GM19238 (cell line): ENCODE measurements around the gene BICD1.
"Not testable (repeated sequence)": the region's sequence is repeated elsewhere in the genome, so short reads cannot be mapped to it uniquely, and the experiment has no call there.

Experiments used
- DNase-seq: peaks from one replicate; pipeline ENCODE4 v3.0.0; 2011; ENCODE audit warnings: low spot score; ENCODE audit not compliant: insufficient read length

Gene BICD1

GRCh38 chr12:32145096-32145495 is 38.4 kb downstream of the BICD1 start:
- DNase-seq: no peak

- DNase-seq: no peak
Observed at GRCh38 chr12:32146074-32146873, 39.6 kb downstream of the BICD1 start.

DNA sequence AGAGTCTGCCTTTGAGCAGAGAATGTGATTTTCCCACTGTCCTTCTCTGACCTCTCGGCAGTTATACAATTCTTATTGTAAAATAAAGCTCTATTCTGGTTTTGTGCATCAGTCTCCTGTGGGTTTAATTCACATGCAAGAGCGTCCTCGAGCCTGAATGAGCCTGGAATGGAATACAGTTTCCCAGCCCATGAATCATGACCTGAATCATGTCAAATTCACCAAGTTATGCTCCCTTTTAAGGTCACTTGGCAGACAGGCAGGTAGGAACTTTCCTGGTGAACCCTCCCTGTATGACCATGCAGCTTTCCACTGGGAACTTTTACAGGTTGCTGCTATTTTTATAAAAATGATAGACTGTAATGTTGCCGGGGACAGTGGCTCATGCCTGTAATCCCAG is 41.7 kb downstream of the BICD1 start:
- no peak for DNase-seq

DNA sequence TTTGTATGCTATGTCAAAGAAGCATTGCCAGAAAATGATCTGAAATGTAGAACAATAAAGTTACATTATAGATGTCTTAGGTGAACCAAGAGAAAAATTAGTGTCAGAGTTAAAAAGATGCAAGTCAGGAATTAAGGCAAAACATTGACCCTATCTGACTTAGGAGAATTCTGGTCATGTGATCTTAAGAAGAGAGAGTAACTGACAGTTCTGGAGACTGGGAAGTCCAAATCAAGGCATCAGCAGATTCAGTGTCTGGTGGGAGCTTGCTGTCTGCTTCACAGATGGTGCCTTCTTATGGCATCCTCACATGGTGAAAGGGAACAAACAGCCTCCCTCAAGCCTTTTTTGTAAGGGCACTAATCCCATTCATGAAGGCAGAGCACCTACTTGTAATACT is 42.8 kb downstream of the BICD1 start:
- no peak for DNase-seq

GRCh38 chr12:32151086-32151485 is 44.4 kb downstream of the BICD1 start:
- no peak for DNase-seq

GRCh38 chr12:32151552-32151951 is 44.9 kb downstream of the BICD1 start:
- DNase-seq: no peak

DNA sequence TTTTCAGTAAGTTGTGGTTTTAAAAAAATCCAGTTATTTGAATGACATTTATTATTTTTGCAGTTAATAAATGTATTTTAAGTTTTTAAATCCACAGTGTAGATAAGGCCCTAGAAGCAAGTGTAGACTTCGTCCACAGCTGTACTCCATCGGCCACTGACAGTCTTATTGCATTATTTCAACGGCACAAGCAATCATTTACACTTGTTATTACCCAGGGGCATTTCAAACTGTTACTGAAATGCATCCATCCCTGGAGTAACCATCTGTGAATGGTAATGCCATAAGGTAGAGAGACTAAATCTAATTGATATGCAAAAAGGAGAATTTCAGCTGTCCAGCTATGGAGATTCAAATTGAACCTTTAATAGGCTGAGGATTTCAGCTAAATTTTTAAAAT is 48.4 kb downstream of the BICD1 start:
- no peak for DNase-seq

DNA sequence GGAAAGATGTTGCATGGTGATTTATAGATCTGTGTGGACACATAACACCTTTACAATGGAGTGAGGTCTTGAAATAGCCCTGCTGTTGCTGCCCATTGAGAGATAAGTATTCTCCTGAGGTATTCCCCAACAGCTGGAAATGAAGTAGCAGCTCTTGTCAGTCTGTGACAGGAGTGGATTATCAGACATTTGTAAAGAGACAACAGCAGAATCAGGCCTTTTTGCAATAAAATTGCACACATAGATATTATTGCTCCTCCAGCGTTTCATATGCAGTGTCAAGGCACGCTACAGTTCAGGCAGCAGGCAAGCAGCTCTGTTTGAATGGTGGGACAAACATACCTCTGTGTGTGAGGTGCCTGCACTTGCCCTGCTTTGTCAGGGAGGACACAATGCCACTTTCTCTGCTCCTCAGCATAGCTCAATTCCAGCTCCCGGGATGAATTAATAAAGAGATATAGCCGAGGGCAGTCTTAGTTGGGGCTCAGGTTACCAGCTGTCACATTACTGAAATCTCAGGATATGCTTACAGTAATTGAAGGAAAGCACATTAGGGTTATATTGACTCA is 49.4 kb downstream of the BICD1 start:
- DNase-seq: no peak

DNA sequence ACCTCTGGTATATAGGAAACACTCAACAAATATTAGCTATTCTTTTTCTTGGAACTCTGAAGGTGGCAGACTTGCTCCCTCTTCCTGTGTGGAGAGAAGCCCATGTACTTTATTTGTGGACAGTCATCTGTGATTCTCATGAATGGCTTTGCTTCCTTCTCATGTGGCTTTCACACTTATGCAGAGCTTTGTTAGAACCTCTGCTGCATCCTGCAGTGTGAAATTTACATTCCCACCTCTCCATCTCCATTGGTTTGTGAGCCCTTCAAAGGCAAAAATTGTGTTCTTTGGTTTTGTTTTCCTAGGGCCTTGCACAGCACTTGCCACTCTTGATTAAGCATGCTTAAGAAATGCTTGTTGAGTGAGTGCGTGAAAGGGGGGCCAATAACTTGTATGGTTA is 51.9 kb downstream of the BICD1 start:
- DNase-seq: no peak

DNA sequence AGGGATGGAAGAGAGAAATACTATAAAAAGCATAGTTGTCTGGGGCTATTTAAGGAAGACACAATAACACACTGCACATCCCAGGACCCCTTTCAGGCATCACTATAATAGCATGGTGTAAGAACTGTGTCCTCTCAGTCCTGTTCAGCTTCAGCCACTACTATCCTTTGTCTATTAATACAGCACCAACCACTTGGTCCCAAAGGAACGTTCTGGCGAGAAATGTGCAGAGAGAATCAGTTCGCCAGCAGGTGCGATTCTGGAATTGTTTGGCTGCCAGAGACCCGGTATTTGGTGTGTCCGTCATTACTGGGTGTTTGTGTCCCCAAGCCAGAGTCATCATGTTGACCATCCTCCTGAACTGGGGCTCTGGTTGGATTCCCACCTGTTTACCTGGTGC is 52.7 kb downstream of the BICD1 start:
- DNase-seq: no peak

DNA sequence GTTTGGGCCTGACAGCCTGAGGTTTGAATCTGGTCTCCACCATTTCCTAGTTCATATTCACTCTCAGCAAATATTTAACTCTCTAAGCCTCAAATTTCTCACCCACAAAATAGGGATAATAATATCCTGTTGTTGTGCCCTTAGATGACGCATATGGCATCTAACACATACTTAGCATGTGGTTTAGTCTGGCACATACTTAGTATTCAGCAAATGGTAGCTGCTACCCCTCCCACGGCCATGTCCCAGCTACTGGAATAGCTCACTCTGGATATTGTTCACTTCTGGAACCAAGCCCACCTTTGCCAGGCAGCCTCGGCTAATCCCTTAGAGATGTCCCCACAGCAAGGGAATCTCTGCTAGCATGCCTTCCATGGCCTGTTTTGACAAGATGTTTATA is 53.3 kb downstream of the BICD1 start:
- DNase-seq: no peak

- DNase-seq: no peak
Observed at GRCh38 chr12:32161058-32161457, 54.4 kb downstream of the BICD1 start.

DNA sequence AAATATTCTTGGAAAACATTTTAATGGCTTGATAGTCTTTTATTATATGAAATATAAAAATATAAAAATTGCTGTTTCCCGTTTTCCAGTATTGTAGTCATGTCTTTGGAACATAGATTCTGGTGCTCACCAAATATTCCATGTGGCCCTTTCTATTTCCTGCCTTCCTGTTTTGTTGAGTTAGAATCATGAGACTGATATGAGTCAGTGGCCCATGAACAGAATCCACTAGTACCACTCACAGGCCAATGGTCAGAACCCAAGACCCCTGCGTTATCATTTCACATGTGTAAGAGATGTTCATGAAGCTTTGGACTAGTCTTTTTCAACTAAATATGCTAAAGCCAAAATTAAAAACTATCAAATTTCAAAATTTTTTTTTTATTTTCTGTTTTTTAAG is 56.9 kb downstream of the BICD1 start:
- no peak for DNase-seq

- DNase-seq: no peak
Observed at GRCh38 chr12:32166510-32166909, 59.9 kb downstream of the BICD1 start.

DNA sequence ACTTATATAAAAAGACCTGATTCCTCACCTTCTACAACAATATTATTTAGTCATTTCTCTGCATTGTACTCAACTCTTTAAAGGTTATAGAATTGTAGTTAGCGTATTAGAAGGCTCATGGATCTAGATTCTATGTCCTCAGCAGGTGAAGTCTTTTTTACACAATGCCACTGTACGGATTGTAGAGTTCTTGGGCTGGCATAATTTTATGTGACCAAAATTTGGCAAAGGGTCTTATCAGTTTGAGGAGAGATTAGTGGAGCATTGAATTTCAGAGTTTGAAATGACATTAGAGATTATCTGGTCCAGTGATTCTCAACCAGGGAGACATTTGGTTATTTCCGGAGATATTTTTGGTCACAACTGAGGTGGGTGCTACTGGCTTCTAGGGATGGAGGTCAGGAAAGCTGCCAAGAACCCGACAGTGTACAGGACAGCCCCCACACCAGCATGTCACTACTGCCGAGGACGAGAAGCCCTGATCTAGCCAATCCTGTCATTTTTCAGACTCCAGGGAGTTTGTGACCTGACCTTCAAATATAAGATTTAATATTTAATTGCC is 63.9 kb downstream of the BICD1 start:
- DNase-seq: no peak

DNA sequence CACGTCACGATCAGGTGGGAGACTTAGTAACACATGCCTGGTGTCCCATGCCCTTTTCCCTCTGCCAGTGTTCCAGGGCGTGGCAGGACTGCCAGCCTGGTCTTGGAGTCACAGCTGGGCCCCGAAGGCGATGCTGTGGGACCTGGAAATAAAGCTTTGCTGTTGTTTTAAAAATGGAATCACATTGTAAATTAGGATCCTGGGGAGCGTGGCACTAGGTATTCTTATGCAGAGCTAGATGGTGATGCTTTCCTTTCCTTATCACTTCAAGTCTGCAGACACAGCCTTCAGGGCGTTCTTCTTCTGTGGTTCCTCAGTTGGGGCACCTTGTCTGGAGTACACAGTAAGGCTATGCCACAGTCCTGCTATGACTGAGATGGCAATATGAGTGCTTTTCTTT is 64.6 kb downstream of the BICD1 start:
- no peak for DNase-seq

- DNase-seq: no peak
Observed at GRCh38 chr12:32176606-32177005, 70.0 kb downstream of the BICD1 start.

DNA sequence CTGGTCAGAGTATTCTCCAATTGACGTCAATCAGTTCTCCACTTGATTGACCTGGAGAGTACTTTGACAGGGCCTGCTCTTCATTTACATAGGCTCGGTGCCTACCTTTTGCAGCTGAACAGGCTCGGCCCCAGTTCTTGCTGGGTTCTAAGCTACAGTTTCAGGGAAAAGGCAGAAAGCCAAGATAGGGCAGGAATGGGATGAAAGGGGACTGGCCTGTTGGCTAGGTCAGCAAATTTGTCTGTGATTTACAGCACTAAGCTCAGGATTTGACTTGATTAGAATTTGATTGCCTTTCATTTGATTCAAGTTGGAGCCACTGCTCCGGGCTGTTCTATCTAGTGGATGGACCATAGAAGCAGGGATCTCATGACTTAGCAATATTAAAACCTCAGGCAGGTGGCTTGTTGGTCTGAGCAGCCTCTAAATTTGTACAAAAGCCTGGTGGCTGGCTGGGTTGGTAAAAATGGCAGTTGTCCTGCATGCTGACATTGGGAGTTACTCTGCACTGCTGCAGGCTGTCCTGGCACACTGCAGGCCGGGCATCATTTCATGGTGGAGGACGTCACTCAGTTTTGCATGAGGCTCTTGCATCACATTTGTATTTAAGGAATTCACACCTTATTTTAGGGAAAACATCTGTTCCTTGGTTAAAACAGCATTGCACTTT is 71.8 kb downstream of the BICD1 start:
- no peak for DNase-seq

GRCh38 chr12:32179011-32179395 is 72.4 kb downstream of the BICD1 start:
- DNase-seq: no peak

- DNase-seq: no peak
Observed at GRCh38 chr12:32181498-32182175, 75.0 kb downstream of the BICD1 start.

DNA sequence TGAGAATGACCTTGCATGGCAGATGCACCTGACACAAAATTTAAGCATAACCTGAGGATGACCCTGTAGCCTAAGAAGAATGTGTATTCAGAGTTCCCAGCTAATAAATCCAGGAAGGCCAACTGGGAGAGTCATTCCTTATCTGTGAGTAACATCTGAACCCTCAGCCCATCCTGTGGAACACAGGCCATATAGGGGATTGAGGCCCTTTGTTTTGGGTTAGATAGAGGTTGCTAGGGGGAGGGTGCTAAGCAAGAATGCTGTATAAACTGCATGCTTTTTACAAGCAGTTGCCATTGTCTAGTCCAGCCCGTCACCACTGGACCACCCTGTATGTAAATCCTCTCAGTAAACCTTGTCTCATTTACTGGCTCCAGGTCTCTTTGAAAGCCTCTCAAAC is 77.0 kb downstream of the BICD1 start:
- DNase-seq: no peak

GRCh38 chr12:32187127-32187526 is 80.5 kb downstream of the BICD1 start:
- not testable (repeated sequence) for DNase-seq
